ENCODE measurements around the gene MSRB1. TPM values are rescaled to one million over a fixed set of nuclear protein-coding genes. Genes with fewer than 3 reads are reported as not detected.

MSRB1 gene, protein sequence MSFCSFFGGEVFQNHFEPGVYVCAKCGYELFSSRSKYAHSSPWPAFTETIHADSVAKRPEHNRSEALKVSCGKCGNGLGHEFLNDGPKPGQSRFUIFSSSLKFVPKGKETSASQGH
- total RNA-seq, result 10 to 100 TPM; 12.0 to 12.5 TPM

DNA sequence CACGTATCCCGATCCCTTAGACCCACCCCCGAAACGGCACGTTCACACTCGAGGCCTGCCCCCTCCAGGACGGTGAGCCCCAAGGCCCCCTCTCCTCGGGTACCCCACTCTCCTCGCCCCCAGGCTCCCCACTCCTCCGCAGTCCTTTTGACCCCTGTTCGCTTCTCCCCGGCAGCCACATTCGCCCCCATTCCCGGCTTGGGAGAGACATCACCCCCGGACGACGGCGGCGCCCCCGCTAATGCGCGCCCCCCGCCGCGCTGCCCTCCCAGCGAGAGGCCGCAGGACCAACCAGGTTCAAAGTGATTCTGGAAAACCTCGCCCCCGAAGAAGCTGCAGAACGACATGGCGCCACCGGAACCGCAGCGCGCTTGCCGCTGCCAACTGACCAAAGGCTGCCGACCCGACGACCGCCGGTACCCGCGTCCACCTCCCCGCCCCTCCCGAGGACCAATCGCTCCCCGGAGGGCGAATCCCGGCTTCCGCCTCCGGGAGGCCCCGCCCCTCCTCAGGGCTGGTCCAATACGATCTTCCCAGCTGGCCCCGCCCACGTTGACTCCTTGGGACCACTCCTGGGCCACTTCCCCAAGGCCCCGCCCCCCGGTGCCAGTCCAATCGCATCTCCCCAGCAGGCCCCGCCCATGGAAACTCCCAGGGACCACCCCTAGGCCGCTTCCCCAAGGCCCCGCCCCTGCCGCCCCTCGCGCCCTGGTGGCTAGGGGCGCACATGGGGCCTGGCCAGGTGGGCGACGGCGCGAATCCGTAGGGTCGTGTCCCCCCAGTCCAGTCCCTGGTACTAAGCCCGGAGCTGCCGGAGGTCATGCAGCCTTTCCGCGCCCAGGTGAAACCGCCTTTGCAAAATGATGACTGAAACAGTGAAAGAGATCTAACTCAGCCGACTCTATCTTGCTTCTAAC, at the start of gene MSRB1:
MSRB1 (minus strand) TSS at position 390 of the 917 bp plus-strand sequence; CDS start at position 347, 43 bp downstream.
- peak within 1 kb of the TSS; percentile 85 for H3K4me3 Mint-ChIP-seq
- ATAC-seq (ENCODE audit: low read depth), result peak; percentile 95
- H3K9me3 Mint-ChIP-seq, result no peaks in the 10 kb centered on the region
- DNase-seq, result peak; percentile 100
- H3K36me3 Mint-ChIP-seq, result no peaks in the 10 kb centered on the region
- H3K27ac Mint-ChIP-seq, result peak within 1 kb of the TSS; percentile 69
- POLR2A ChIA-PET, result interaction anchor here (0.6 to 3.2 kb wide), 5 partner anchors 14 to 271 kb away, joined by 3 to 30 read pairs (median 4); partner anchors contain the start of genes NDUFB10, RNF151 and RPS2
- H3K27me3 Mint-ChIP-seq, result no peaks in the 10 kb centered on the region
- H3K4me1 Mint-ChIP-seq, result peaks cover 10% of the 10 kb centered on the region

DNA sequence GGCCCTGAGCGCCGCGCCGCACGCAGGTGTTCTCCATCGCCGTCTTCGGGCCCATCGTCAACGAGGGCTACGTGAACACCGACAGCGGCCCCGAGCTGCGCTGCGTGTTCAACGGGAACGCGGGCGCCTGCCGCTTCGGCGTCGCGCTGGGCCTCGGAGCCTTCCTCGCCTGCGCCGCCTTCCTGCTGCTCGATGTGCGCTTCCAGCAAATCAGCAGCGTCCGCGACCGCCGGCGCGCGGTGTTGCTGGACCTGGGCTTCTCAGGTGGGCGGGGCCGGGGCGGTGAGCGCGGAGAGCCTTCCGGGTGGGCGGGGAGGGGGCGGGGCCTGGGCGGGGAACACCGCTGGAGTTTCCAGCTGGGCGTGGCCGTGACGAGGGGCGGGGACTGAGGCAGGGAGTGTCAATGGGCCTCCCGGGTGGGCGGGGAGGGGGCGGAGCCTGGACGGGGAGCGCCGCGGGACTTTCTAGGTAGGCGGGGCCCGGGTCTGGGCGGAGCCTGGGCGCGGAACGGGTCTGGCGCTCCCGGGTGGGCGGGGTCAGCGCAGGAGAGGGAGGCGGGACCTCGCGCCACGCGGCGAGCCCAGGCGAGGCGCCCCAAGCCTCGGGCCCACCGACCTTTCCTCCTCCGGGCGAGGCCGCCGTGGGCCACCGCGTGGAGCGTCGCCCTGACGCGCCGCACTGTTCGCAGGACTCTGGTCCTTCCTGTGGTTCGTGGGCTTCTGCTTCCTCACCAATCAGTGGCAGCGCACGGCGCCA, 49.1 kb upstream of the MSRB1 start:
- peak; percentile 96 for DNase-seq
- POLR2A ChIA-PET, result interaction anchor here (1.0 to 5.7 kb wide), 6 partner anchors 12 to 220 kb away, joined by 3 to 36 read pairs (median 8); partner anchors contain the start of genes EME2, MRPS34, RPS2 and TBL3
- H3K27ac Mint-ChIP-seq, result no peak overlapping the region

DNA sequence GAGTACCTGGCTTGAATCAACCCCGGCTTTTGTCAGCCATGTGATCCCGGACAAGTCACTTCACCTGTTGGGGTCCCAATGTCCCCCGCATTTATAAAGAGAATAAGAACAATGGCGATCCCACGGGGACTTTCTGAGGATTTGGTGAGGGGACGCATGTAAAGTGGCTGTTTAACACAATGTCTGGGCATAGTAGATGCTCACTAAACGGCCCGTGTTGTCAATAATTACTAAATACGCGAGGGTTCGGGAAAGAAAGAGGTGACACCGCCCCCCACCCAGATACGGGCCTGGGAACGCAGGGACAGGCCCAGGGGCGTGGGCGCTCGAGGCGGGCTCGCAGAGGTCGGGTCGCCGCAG, 48.6 kb upstream of the MSRB1 start:
- DNase-seq, result no peak
- peak overlapping the region; percentile 75 for H3K4me3 Mint-ChIP-seq
- H3K27ac Mint-ChIP-seq, result peak overlapping the region; percentile 69
- H3K9me3 Mint-ChIP-seq, result no peaks in the 10 kb centered on the region
- no peak for ATAC-seq (ENCODE audit: low read depth)
- POLR2A ChIA-PET, result interaction anchor here (1.0 to 5.7 kb wide), 8 partner anchors 11 to 219 kb away, joined by 3 to 36 read pairs (median 7); partner anchors contain the start of genes EME2, MRPS34, RPS2 and TBL3
- peaks cover 18% of the 10 kb centered on the region for H3K4me1 Mint-ChIP-seq
- peaks cover 5% of the 10 kb centered on the region for H3K36me3 Mint-ChIP-seq
- peaks cover 13% of the 10 kb centered on the region for H3K27me3 Mint-ChIP-seq

More for the DNA sequence above, 49.1 kb upstream of the MSRB1 start:
- peak; percentile 76 for ATAC-seq (ENCODE audit: low read depth)
- Mint-ChIP-seq H3K36me3 (peaks cover 8% of the 10 kb centered on the region), H3K27me3 (peaks cover 13% of the 10 kb centered on the region), H3K9me3 (no peaks in the 10 kb centered on the region), H3K4me1 (peaks cover 20% of the 10 kb centered on the region), H3K4me3 (peak overlapping the region; percentile 75)

DNA sequence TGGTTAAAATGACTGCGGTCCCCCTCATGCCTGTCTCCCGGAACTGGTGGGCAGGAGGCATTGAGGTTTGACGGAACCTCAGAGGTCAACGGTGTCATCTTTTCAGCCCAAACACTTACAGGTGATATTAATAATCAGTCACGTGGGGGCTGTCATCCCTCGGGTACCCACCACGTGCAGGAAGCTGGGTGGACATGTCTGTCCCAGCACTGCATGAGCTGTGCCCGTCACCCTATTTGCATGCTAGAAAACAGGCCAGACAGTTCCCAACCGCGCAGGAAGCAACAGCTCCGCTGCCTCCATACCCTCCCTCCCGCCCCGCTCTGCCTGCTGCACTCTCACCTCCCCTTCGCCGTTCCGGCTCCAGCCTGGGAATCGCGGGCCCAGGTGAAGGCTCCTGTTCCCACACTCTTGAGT, 48.1 kb upstream of the MSRB1 start:
- DNase-seq (peak; percentile 63), ATAC-seq (ENCODE audit: low read depth) (peak; percentile 50)
- peaks cover 19% of the 10 kb centered on the region for H3K4me1 Mint-ChIP-seq

DNA sequence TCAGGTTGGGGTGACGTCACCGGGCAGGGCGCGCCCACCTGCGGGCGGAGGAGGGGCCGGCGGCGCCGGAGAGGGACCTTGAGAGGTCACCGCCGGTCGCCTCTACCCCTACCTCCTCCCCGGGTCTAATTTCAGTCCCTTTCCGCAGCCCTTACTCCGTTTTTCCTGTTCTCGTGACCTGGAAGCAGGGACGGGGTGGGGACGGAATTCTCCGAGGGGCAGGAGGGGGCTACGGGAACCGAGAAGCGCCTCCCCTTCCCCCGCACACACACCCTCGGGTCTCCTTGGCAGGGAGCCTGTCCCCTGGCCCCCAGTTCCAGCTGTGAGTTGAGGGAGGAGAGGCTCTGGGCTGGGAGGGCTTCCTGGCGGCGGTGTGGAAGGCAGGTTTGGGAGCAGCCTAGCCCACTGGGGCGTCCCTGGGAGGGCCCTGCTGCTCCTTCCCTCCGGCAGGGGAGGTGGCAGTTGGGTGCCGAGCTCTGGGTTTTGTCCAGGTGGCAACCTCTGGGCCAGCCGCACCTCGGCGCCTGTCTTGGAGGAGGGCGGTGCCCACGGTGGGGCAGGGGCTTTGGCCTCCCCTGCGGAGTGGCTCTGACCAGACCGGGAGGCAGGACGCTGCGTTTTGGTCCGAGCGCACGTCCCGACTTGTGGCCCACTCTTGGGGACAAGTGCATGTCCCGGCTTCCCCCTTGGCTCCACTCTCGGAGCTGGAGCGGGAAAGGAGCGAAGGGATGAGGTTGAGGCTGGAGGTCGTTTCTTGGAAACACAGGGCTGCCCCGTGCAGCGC, 47.5 kb upstream of the MSRB1 start:
- Mint-ChIP-seq H3K27ac (peak overlapping the region; percentile 67), H3K27me3 (peaks cover 13% of the 10 kb centered on the region), H3K36me3 (peaks cover 5% of the 10 kb centered on the region), H3K9me3 (no peaks in the 10 kb centered on the region), H3K4me3 (peak overlapping the region; percentile 75), H3K4me1 (peaks cover 18% of the 10 kb centered on the region)
- ATAC-seq (ENCODE audit: low read depth), result no peak
- POLR2A ChIA-PET, result interaction anchor here (0.6 to 5.7 kb wide), 9 partner anchors 10 to 218 kb away, joined by 3 to 36 read pairs (median 4); partner anchors contain the start of genes EME2, MRPS34, RPS2 and TBL3
- DNase-seq, result peak; percentile 65

More for the DNA sequence above, 48.1 kb upstream of the MSRB1 start:
- POLR2A ChIA-PET, result interaction anchor here (0.6 to 5.7 kb wide), 9 partner anchors 11 to 219 kb away, joined by 3 to 36 read pairs (median 4); partner anchors contain the start of genes EME2, MRPS34, RPS2 and TBL3
- H3K36me3 Mint-ChIP-seq, result peaks cover 5% of the 10 kb centered on the region
- H3K27ac Mint-ChIP-seq, result peak overlapping the region; percentile 69
- no peaks in the 10 kb centered on the region for H3K9me3 Mint-ChIP-seq
- H3K4me3 Mint-ChIP-seq, result peak overlapping the region; percentile 75
- peaks cover 13% of the 10 kb centered on the region for H3K27me3 Mint-ChIP-seq

DNA sequence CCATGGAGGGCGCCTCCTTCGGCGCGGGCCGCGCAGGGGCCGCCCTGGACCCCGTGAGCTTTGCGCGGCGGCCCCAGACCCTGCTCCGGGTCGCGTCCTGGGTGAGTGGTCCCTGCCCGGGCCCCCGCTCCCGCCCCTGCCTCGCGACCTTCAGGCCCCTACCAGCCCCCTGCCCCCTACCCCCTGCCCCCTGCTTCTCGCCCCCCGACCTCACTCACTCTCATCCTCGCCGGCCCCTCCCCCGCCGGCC, 47.0 kb upstream of the MSRB1 start:
- Mint-ChIP-seq H3K4me3 (no peak overlapping the region), H3K36me3 (peaks cover under 1% of the 10 kb centered on the region), H3K4me1 (peaks cover 21% of the 10 kb centered on the region), H3K9me3 (no peaks in the 10 kb centered on the region), H3K27ac (no peak overlapping the region), H3K27me3 (peaks cover 13% of the 10 kb centered on the region)
- POLR2A ChIA-PET, result interaction anchor here (1.2 to 5.7 kb wide), 5 partner anchors 14 to 28 kb away, joined by 3 to 36 read pairs (median 8); partner anchors contain the start of genes RPS2 and TBL3
- ATAC-seq (ENCODE audit: low read depth) (no peak), DNase-seq (no peak)

DNA sequence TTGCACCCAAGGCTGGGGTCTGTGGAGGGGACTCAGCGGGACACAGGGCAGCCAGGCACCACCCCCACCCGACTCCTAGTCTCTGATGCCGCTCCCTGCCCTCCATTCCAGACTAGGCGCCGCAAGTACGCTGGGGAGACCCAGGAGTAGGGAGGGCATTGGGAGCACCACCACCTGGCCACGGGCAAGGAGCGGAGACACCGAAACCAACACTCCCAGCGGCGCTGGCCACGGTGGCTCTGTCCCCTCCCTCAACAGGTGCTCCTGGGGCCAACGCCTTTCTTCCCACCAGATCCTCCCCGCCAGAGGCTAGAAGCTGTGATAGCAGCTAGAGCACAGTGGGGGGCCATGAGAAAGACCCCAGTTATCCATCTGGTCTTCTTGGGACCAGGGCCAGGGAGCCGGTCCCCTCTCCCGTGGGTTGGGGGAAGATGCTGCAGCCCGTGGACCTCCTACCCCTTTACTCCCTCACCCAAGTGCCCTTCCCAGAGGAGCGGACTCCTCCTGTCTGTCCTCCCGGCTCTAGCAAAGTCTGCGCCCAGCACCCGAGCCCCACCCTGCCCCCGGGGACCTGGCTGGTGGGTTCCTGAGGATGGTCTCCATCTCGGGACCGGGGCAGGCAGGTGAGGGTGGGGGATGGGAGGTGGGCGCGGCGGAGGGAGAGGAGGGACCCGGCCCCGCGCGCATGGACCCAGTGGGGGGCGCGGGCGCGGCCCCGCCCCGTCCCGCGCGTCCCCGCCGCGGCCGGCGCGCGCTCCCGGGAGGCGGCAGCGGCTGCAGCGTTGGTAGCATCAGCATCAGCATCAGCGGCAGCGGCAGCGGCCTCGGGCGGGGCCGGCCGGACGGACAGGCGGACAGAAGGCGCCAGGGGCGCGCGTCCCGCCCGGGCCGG, 46.5 kb upstream of the MSRB1 start, which contains the start of gene SYNGR3:
SYNGR3 (plus strand) TSS at position 762 of the 892 bp plus-strand sequence. CDS start 133 bp downstream, outside the sequence.
- ATAC-seq (ENCODE audit: low read depth) (no peak), DNase-seq (peak; percentile 57)
- H3K36me3 Mint-ChIP-seq, result no peaks in the 10 kb centered on the region
- POLR2A ChIA-PET, result interaction anchor here (3.4 to 5.7 kb wide), 2 partner anchors 18 to 25 kb away, joined by 15 to 36 read pairs; partner anchors contain the start of genes RPS2 and TBL3
- peak within 1 kb of the TSS; percentile 75 for H3K4me3 Mint-ChIP-seq
- peaks cover 13% of the 10 kb centered on the region for H3K27me3 Mint-ChIP-seq
- no peaks in the 10 kb centered on the region for H3K9me3 Mint-ChIP-seq
- H3K4me1 Mint-ChIP-seq, result peaks cover 24% of the 10 kb centered on the region
- peak within 1 kb of the TSS; percentile 67 for H3K27ac Mint-ChIP-seq

DNA sequence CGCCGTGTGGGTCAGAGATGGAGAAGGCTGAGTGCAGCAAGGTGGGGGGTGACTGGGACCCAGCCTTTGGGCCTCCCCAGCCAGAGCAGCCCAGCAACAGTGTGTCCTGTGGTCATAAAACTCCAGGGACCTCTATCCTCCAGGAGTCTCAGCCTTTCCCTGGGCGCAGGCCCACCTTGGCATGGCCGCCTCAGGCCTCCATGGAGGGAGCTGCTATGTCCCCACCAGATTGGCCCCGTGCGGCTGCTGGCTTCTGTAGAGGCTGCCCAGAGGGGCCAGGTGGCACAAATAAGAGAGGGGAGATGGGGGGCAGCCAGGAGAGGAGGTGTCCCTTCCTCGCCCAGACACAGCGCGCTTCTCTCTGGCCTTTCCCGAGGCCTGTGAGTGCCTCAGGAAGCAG, 44.2 kb upstream of the MSRB1 start:
- Mint-ChIP-seq H3K4me3 (no peak overlapping the region), H3K9me3 (no peaks in the 10 kb centered on the region)

DNA sequence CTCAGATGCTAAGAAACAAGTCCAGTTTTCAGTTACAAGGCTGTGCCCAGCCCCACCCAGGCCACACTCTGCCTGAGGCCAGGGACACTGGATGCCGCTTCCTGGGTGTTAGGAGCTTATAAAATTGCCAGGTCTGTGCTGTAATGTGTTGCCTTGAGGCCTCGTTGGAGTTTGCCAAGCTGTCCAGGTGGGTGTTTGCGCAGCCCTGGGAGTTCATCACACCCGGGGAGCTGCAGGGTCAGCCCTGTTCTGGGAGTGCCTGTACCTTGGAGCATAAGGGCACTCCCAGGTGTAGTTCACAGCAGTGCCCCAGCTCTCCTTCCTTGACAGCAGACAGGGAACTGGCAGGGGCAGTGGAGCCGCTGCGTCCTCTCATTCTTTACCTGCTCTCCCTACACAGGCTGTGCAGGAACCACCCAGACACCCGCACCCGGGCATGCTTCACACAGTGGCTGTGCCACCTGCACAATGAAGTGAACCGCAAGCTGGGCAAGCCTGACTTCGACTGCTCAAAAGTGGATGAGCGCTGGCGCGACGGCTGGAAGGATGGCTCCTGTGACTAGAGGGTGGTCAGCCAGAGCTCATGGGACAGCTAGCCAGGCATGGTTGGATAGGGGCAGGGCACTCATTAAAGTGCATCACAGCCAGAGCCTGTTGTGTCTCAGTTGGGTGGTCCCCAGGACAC, 42.6 kb upstream of the MSRB1 start:
- H3K4me1 Mint-ChIP-seq, result peaks cover 17% of the 10 kb centered on the region
- ATAC-seq (ENCODE audit: low read depth) (no peak), DNase-seq (no peak)
- peaks cover 40% of the 10 kb centered on the region for H3K27me3 Mint-ChIP-seq
- no peaks in the 10 kb centered on the region for H3K36me3 Mint-ChIP-seq
- H3K27ac Mint-ChIP-seq, result no peak overlapping the region
- H3K9me3 Mint-ChIP-seq, result no peaks in the 10 kb centered on the region
- H3K4me3 Mint-ChIP-seq, result peak overlapping the region; percentile 83
- POLR2A ChIA-PET, result interaction anchor here (1.0 to 8.6 kb wide), 6 partner anchors 14 to 170 kb away, joined by 3 to 50 read pairs (median 8); partner anchors contain the start of genes RNF151, RPS2, TBL3 and TRAF7

More for the DNA sequence above, 44.2 kb upstream of the MSRB1 start:
- no peak for DNase-seq
- POLR2A ChIA-PET, result interaction anchor here (2.0 to 5.7 kb wide), 2 partner anchors 23 kb away, joined by 8 to 36 read pairs; partner anchors contain the start of gene RPS2
- Mint-ChIP-seq H3K27ac (no peak overlapping the region), H3K36me3 (no peaks in the 10 kb centered on the region), H3K4me1 (peaks cover 24% of the 10 kb centered on the region), H3K27me3 (peaks cover 25% of the 10 kb centered on the region)
- ATAC-seq (ENCODE audit: low read depth), result no peak

DNA sequence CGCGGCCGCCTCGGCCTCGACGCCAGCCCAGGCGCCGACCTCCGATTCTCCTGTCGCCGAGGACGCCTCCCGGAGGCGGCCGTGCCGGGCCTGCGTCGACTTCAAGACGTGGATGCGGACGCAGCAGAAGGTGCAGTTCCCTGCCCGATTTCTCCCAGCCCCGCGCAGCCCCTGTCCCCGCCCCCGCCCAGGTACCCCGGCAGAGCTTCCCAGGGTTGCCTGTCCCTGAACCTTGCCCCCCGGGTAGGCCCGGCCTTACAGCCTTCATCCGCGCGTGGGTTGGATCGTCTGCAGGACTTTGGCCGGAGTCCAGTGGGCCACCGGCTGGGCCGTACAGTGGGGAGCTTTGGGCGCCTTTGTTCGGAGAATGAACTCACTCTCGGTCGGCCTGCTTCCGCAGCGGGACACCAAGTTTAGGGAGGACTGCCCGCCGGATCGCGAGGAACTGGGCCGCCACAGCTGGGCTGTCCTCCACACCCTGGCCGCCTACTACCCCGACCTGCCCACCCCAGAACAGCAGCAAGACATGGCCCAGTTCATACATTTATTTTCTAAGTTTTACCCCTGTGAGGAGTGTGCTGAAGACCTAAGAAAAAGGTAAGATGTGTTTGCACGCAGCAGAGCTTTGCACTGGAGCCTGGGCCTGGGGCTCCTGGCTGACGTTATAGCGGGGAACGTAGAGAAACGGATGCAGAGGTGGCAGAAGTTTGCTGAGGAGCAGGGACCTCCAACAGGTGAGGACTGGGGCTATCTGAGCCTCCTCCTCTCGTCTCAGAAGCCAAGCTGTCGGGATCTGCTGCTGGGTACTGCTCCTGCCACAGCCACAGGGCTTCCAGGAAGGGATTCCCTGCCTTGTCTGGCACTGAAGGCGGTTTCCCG, 41.6 kb upstream of the MSRB1 start:
- Mint-ChIP-seq H3K4me1 (peaks cover 17% of the 10 kb centered on the region), H3K27ac (peak overlapping the region; percentile 25), H3K27me3 (peaks cover 43% of the 10 kb centered on the region), H3K9me3 (no peaks in the 10 kb centered on the region), H3K36me3 (no peaks in the 10 kb centered on the region), H3K4me3 (peak overlapping the region; percentile 83)
- DNase-seq (no peak), ATAC-seq (ENCODE audit: low read depth) (peak; percentile 30)
- POLR2A ChIA-PET, result interaction anchor here (0.5 to 8.6 kb wide), 8 partner anchors 13 to 932 kb away, joined by 3 to 50 read pairs (median 6); partner anchors contain the start of genes RPS2, TBL3 and TRAF7
